Activated CD4-positive, CD25-positive, alpha-beta regulatory T cell treated with anti-CD3 and anti-CD28 coated beads, Interleukin-2, amount 50 U/mL, for 72 hours (primary cell): Measurements from ENCODE around the gene AFF2.

Experiments used
- DNase-seq: peaks from one replicate; pipeline ENCODE4 v3.0.0; 2021

The AFF2 gene

DNA sequence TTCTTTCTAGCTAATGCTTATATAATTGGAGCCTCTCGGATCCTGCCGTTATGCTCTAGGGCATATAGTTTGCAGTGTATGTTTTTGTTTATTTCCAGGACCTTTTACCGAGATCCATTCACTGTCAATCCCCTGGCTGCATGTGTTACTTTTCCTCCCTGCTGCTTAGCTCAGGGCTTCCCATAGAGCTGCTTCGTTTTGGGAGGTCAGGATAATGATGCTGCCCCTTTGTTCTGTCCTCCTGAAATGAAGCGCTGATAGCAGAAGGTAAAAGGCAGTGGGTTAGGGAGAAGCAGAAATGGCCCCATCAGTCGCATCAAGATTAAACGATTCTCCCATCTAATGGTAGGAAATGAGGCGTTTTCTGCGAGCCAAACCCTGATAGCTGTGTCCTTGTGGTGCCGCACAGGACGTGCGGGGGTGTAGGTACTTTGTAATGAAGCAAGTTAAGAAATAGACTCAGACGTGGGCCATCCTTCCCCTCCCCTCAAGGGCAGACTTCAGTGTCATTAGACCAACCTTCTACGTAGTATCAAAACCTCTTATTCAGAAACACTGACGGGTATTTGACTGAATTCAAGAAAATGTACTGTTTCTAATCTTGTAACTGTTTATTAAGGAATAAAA lies 37.3 kb downstream of the AFF2 start:
- no peak for DNase-seq

- no peak for DNase-seq
Observed at GRCh38 chrX:148538582-148538981, 38.2 kb downstream of the AFF2 start.

DNA sequence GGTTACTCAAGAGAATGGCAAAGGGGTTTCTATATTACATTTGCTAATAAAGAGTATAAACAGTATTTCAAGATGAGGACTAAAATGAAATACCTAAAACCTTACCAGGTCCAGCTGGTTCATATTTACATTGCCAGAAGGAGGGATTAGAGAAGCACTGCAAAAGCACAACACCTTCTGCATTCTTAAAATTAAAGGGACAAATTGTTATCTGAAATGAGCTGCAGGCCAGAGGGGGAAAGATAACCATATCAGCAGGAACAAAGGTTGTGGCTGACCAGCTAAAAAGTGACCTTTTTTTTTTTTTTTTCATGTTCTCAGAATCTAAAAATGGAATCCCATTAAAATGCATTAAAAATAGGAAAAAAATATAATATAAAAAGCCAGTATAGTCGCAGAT lies 39.7 kb downstream of the AFF2 start:
- DNase-seq, result no peak

DNA sequence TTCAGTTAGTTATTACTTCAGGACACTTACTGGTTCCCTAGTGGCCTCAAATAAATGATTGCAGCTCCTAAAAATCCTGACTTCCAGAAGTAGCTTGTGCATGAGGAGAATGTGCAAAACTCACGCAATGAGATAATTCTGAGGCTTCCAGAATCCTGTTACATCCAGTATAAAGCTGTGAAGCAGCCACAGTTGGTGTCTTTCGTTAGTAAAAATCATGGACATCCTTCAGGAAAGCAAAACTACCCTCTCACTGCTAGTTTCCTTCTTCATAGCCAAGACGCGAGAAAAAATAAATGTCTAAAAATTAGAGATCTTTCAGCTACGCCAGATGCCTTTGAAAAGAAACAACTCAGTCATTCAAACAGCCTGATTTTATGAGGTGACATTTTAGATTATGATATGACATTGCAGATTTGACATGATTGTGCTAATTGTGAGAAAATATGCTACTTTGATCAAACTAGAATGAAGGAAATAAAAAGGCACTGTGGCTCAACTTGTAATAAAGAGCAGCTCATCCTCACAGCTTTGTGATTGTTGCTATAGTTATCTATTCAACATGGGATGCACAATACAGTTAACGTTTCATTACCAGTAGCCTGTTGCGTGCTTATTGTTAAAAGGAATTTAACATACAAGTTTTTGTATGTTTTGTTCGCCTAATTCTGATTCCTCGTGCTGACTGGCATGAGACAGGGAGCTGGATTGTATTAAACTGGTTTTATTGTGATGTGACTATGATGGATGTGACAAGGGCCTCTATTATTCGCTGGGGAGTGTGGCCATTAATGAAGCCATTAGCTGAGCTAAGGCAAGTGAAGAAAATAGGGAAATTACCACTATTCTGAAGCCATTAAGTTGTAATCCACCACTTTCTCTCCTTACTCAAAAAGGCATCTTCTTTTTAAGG lies 40.5 kb downstream of the AFF2 start:
- DNase-seq, result no peak

DNA sequence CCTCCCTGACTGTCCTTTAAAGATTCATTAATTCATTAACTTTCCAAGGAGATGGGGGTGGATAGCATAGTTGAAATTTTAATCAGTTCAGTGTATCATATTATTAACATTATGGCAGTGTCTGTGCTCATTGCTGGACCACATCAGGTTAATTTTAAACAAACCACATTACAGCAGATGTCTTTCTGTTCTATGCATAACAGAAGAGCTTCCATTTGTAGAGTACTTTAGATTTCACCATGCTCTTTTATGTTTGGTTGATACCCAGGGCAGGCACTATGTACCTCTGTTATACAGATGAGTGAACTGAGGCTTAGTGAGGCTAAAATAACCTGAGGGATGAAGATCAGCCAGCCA lies 41.1 kb downstream of the AFF2 start:
- no peak for DNase-seq

GRCh38 chrX:148542481-148543255 lies 42.3 kb downstream of the AFF2 start:
- DNase-seq, result no peak

DNA sequence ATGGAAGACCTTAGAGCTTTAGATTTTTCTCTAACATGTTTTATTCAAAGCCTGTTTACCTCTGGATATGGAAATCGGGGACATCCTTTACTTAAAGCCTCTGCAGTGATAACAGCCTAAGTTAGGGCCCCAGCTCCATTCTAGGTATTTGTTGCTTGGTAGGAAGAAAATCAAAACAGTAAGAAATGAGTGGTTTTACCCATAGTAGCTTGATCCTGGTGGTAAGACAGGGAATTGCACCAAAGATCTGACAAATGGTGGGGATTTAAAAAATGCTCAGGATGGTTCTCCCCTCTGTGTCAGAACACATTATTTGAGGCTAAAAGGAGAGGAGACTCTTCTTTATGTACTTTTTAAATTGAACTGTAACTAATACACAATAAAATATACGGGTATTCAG lies 52.4 kb downstream of the AFF2 start:
- DNase-seq, result no peak

- DNase-seq, result no peak
Observed at GRCh38 chrX:148555101-148555500, 54.7 kb downstream of the AFF2 start.

DNA sequence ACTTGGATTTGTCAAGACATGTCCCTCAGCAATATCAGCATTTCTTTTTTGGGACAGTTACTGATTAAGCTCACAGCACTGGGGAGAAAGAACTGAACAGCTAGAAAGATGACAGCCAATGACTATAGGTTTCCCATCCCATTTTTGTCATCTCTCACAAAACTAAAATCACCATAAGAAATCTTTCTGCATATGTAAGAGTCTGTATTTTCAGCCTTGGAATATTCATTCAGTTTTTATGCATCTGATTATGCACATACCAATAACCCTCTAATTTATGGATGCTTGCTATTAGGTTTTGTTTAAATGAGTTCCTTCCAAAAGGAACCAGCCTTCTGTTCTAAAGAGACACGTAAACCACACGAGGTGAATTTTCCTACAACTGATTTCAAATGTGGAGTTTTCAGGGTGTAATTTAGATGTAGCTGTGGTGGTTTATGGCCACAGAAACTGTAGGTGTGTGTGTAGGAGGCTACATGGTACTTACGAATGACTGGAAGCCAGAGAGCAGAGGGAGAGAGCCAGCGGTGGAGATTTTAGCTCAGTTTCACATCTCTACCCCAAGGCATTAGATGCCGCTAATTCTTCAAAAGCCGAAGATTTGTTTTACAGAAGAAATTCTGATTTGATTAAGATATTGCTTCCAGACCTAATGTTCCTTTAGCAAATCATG lies 55.3 kb downstream of the AFF2 start:
- no peak for DNase-seq

DNA sequence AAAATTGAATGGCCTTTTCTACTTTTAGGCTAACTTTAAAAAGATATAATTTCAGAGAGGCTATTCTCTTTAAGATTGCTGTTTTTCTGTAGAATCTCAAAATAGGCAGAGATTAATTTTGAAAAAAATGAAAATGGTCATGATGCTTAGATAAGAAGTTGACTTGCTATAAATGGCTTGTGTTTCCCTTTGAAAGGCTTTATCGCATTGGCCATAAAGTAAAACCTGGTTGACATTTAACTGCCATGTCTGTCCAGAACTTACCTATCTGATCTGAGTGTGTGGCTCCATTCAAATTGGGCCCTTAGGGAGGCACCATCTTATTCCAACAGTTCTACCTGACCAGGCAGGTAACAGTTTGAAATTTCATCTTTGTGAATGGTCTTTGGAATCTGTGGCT lies 56.1 kb downstream of the AFF2 start:
- no peak for DNase-seq

GRCh38 chrX:148562846-148563245 lies 62.4 kb downstream of the AFF2 start:
- no peak for DNase-seq

DNA sequence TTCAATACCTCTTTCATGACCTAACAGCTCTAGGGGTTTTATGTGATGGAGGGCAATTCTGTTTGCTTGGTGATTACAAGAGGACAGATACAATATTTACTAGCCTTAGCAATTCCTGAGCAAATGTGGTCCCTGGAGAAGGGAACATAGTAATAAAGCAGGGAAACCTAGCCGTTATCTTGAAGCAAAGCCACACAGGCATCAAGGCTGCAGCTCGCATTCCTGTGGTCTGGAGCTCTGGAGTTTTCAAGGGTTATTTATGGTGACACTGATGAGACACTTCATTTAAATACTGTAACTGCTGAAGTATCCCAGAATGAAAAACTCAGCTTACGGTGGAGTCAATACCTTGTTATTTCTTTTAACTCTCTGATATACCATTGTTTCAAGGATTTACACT lies 66.8 kb downstream of the AFF2 start:
- no peak for DNase-seq

GRCh38 chrX:148567779-148568178 lies 67.4 kb downstream of the AFF2 start:
- DNase-seq, result no peak

- no peak for DNase-seq
Observed at GRCh38 chrX:148568763-148569162, 68.3 kb downstream of the AFF2 start.

- no peak for DNase-seq
Observed at GRCh38 chrX:148572337-148572736, 71.9 kb downstream of the AFF2 start.

DNA sequence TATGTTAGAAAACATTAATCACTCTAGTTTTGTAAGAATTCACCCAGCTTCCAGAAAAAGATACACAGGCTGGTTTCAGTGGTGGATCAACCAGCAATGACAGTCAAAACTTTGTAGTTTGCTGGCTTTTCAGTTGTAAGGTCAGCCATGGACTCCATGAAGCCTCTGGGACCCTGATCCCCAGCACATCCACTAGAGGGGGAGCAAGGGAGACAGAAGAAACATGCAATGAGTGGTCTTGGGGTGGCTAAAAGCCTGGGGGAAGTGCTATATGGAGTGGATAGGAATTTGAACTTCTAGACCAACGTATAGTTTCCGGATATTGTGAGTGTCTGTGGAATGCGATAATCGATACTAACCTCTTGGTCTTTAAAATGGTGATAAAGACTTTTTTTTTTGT lies 72.7 kb downstream of the AFF2 start:
- DNase-seq, result no peak

- DNase-seq, result no peak
Observed at GRCh38 chrX:148574237-148574973, 74.0 kb downstream of the AFF2 start.

DNA sequence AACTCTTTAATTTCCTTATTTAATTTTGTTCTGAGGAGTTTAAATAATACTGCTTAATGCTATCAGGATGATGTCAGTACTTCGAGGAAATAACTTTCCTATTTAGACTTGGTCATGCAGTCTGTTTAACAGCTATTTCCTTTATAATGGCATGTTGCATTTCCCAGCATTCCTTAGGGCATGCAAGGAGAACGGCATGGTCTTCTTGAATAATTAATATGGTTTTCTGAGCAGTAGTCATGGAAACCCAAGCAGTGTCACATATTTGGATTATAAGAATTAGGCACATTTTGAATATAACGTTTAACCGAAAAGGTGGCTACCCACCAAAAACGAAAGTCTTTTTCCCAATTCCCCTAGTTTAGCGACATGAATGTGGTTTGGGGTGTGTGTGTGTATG lies 76.0 kb downstream of the AFF2 start:
- DNase-seq, result no peak

- no peak for DNase-seq
Observed at GRCh38 chrX:148577741-148578140, 77.3 kb downstream of the AFF2 start.

- DNase-seq, result no peak
Observed at GRCh38 chrX:148580016-148580415, 79.6 kb downstream of the AFF2 start.

DNA sequence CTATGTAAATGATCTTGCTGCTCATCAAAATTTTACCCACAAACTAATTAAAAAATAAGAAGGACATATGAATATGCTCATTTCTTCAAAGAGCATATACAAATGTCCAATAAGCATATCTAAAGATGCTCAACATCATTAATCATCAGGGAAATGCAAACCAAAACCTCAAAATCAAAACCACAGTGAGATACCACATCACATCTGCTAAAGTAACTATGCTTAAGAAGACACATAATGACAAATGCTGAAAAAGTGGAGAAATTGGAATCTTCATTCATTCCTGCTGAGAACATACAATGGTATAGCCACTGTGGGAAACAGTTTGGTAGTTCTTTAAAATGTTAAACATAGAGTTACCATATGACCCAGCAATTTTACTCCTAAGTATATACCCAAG lies 81.9 kb downstream of the AFF2 start:
- no peak for DNase-seq

DNA sequence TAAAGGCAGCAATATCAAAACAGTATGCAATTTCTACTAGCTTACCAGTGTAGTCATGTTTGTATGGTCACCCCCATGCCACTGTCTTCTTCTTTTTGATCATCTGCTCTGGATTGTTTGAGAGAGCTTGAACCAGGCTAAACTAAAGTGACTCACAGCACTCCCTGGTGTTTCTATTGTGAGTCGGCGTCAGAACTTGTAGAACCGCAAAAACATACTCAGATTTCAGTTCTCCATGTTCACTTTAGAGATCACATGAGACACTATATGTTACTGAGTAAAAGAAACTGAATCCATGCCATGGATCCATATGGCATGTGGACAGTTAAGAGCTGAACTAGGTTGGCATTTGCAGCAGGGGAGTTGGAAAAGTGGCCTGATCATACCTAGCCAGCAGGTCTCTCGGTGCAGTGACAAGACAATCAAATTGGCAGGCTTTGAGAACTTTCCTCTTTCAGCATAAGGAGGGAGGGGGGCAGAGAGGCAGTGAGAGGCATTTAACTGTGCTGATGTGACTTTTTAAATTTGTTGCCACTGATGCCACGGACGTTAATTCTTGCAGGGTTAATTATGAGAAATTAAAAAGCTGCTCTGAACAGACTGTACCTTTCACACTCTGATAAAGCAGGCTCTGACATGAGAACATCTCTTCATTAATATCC lies 88.4 kb downstream of the AFF2 start:
- DNase-seq, result no peak
